Femur (tissue), 1 donor: Measurements from ENCODE around the gene KLC1.

Source experiments
- DNase-seq: peaks from one replicate; pipeline ENCODE4 v3.0.0-alpha.2; 2017

Gene KLC1

DNA sequence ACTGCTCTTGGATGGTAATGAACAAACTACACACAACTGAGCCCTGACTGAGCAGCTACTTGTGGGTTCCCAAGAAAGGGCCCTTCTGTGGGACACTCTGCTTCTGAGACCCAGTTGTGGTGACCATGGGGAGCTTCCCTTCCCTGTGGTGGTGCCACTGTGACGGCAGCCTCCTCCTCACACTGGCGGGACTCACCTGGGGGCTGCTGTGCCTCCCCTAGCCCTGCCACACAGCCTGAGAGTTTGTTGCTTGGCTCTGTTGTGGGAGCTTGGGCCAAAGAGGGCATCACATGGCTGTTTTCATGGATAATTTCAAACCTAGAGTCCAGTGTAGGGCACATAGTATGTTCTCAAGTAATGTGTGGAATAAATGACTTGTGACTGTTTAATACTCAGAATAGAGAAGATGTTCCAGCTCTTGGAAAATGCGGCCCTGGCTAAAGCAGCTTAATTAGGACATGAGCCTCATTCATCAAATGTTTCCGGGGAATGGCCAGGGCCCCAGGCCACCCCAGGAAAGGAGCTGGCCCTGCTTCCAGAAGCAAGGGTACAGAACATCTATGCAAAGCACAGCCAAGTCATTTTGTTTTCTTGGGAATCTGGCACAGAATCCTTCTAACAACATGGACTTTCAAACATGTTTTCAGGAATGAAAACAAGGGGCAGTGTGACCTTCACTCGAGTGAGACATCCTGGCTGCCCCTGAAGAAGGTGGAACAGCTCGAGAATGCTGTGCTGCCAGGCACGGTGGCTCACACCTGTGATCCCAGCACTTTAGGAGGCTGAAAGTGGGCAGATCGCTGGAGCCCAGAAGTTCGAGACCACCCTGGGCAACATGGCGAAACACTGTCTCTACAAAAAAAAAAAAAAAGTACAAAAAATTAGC lies 107.8 kb downstream of the KLC1 start:
- peak; percentile 3 for DNase-seq

DNA sequence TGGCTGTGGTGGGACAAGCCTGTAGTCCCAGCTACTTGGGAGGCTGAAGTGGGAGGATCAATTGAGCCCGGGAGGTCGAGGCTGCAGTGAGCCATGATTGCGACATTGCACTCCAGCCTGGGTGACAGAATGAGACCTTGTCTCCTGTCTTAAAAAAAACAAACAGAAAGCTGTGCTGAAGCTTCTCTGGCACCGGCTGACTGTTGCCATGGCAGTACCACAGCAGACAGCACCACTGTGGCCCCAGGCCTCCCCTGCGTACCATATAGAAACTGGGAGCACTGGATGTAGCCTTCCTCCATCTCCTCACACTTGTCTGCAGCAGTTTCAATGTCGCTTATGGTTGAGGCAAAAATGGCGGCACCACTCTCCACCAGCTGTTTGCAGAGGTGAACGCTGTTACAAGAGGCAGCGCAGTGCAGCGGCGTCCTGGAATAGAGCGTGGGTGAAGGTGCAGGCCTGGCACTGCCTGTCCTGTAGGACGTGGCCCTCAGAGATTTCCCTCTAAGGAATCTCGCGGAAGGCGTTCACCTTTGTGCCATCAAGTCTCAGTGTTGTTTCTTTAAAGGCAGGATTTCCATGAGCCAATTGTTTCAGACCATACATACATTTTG lies 108.5 kb downstream of the KLC1 start:
- peak; percentile 6 for DNase-seq

DNA sequence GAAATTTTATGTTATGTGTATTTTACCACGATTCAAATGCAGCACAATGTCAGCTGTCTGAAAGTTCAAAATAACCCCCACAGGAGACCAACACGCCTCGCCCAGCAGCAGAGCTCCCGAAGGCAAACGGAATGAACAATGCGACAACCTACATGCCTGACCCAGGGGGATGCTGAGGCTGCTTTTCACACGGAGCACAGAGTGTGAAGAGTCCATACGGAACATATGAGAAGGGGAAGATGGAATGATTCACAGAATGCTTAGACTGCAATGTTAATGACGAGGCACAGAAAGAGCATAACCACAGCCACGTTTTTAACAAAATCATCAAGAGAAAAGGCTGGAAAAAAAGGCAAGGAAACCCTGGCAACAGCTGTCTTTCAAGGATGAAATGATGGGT lies 109.2 kb downstream of the KLC1 start:
- DNase-seq = peak; percentile 13

DNA sequence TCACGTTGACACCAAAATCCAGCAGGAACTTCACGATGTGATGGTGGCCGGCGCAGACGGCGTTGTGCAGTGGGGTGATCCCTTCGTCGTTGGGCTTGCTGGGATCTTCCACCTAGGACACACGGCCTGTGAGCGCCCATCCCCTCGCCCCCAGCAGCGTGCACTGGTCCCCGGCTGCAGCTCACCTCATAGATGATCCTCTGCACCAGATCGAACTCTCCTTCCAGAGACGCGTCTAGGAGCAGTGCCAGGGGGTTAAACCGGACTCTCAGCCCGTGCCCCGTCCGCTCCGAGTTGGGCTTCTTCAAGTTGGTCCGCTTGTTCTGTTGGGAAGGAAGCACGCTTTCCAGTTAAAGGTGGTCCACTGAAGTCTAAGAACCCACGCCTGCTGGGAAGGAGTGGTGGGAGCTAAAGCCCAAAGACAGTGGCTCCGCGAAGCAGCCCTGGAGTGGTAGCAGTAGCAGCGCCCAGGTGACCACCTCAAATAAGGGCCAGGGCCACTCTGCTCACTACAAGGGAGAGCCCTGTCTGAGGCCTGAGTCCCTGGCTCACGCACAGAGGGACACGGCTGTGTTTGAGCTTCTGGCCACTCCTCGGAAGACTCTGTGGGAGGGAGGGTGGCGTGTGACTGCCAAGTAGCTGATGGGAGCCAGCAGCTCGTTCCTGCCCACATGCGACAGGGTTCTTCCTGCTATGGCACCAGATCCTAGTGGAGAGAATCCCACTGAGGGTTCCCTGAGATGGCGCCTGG lies 109.9 kb downstream of the KLC1 start:
- peak; percentile 19 for DNase-seq

DNA sequence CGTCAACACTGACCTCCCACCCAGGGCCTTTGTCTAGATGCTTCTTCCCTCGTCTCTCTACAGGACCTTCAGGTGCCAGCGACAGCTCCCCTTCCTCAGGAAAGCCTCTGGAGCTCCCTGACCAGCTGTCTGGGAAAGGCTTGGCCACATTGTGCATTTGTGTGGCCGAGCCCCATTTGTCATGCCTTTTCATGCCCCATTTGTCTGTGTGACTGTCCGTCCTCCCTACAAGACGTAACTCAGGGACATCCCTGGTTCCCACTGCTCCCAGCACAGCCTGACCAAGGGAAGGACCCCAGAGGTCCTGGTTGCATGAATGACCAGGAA lies 110.4 kb downstream of the KLC1 start:
- no peak for DNase-seq

DNA sequence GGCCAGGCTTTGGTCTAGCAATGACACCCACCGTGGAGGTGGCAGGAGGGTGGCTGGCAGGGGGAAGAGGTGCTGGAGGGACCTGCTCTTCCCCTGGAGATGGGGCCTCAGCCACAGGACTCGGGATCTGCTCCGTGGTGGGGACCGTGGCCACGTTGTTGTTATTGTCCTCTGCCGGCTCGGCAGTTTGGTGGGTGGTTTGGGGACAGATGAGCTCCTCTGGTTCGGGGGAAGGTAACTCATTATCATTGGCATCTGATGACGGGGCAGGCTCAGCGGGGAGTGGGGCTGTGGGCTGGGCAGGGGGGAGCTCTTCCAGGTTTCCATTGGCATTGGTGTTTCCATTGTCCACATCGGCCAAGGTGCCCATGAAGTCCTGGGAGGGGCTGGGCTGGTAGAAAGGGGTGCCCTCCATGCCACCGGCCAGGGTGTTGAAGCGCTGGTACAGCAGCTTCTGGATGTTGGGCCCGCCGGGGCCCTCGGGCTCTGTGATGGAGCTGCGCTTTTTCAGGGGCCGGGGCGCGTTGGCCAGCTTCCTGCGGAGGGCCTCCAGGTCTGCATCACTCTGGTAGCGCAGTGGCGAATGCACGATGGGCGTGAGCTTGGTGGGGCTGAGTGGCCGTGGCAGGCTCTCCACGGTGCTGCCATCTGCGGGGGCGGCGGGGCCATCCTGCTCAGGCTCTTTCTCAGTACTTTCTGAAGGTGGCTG lies 110.9 kb downstream of the KLC1 start:
- peak; percentile 15 for DNase-seq

DNA sequence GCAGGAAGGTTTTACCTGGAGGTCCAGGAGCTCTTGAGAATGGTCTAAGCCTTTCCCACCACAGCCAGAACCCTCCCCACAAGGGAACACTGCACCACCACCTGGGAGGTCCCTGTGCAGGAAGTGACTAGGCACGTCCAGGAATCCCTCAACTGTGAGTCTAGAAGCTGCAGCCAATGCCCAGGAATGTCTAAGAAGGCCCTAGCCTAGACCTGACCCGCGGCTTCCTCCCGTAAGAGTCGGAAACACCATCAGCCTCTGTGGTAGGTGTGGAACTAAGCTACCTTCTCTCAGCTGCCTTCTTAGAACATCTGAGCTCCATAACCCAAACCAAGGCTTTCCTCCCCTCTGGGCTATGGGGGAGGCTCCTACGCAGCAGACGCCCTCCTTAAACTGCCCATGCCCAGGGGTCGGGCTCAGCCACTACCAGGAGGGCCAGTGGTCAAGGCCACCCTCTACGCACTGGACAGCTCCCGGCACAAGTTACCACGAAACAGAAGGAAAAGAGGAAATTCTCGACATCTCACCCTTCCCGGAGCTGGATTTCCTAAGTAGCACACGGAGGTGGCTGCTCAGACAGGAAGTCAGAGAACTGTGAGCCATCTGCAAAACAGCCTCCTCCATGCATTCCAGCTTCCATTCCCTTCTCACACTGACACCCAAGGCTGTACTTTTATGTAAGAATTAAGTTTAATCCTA lies 112.1 kb downstream of the KLC1 start:
- no peak for DNase-seq

DNA sequence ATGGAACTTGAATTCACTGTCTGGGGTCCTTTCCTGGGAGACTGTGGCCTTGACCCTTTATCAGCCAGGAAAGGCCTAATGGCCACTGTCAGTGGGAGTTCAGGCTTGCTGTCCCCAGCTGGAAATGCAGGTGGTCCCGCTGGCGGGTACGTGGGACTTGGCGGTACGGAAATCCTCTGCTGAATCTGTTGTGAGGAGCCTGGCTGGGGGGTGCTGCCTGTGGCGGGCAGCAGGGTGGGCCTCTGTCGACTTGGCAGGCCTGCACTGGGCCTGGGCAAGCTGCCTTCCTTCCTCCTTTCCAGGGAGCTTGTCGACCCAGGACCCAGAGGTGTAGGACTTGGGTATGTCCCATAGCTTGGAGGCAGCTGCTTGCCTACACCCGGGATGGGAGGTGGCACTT lies 112.9 kb downstream of the KLC1 start:
- no peak for DNase-seq

DNA sequence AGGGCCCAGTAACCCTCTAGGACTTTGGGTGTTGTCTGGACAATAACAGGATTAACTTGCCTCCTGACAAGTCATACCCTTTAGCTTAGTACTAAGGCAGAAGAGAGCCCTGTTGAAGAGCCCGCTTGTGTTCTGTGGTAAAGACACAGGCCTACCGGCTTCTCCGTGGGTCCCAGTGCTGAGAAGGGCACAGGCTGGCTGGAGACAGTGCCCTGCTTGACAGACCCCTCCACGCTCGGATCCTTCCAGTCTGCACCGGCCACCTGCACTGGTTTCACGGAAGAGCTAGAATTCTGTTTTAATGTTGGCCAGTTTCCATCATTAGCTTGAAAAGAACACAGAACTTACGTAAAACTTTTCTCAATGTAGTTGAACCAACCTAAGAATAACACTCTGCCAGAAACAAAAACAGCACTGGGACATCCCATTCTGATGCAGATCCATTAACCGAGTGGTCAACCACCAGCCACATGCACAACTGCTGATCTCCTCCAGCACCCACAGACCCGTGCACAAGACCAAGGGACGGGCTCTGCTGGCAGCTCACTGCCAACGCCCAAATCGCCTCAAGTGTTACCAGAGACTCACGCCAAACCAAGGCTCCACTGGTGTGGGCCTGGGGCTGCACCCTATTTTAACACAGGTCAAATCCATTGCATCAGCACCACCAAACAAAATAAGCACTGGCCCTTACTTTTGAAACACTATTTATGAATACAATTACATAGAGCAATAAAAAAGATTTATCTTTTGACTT lies 113.7 kb downstream of the KLC1 start:
- DNase-seq = no peak

DNA sequence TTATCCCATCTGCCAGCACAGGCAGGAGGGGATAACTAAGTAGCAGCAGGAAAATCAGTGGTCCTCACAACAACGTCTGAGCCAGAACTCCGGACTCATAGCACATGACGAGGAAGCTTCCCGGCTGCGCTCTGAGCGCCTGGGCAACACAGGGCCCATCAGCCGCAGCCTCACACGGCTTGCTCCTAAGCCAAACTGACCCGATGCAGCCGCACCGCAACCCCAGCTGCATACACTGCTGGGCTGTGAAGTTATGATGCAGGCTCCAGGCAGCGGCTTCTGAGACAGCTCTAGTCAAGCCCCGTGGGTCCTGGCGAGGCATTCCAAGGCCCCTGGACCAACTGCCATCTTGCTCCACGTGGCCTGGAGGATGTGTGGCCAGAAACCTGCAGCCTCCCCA lies 114.7 kb downstream of the KLC1 start:
- DNase-seq = no peak

DNA sequence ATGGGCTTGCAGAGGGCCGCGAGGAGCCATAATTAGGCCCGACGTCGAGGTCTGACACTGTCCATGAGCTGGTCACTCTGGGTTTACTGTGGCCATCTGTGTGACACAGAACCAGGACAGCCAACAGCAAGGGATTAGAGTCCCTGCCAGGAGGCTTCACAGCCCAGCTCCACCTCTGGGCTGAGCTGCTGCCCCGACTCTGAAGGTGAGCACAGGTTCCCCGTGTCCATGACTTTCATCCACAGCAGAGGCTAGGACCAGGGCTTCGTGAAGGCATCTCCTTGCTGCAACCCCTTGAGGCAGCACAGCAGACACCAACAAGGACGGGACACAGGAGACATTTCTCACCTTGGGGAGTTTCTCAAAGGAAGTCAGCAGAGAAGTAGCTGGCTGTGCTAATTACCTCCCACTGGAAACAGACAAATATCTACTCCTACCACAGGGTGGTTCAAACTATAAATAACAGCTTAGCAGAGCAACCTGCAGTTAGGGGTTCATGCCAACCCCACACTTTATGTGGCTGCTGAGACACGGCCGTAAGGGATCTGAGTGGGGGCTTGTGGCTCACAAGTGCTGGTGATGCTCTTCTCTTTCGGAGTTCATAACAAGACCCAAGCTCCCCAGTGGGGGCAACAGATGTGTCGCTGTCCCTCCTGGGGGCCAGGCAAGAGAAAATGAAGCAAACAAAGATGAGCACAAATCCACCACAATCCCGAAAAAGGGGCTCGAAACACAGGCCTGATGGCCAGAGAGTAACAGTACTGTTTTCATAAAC lies 115.8 kb downstream of the KLC1 start:
- DNase-seq = no peak

DNA sequence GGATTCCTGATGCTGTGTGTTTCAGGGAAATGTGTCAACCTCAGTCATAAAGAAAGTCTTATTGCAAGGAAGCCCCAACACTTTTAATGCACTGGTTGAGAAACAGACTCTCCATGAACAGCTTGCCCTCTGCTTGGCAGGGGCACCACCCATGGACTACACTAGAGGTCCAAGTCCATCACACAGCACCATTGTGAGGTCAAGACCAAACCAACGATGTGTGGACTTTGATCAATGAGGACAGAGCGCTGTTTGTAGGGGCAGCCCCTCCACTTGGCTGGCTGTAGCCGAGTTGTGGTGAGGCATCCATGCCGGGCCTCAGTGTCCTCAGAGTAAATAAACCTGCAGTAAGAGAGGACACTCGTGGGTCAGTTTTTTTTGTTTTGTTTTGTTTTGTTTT lies 116.4 kb downstream of the KLC1 start:
- DNase-seq = no peak

DNA sequence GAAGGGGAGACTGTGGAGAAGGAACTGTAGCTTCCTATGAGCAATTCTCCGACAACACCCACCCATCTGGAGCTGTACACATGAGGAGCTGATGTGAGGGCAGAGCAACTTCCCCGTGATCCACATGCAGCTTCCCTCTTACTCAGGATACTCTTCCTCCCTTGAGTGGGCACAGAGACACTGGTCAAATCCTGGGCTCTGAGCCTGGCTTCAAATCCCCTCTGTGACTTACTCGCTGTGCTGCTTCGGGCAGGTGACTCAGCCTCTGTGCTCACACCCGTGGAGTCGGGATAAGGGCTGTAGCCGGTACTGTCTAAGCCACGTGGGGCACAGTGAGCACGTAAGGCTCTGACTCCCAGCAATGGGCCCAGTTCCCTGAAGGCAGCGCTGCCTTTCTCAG lies 117.7 kb downstream of the KLC1 start:
- no peak for DNase-seq

DNA sequence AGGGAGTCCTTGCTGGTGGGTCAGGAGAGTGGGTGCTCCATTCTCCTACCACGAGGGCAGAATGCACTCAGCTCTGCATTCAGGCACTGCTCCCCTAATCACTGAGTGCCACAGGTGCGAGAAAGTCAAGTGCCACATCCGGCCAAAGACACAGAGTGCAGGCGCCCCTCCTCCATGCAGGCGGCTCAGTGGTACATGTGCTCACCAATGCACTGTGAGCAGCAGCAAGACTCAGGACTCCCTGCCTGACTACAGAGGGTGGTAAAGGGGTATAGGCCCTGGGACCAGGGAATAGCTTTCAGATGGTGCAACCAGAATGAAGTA lies 119.5 kb downstream of the KLC1 start:
- no peak for DNase-seq

DNA sequence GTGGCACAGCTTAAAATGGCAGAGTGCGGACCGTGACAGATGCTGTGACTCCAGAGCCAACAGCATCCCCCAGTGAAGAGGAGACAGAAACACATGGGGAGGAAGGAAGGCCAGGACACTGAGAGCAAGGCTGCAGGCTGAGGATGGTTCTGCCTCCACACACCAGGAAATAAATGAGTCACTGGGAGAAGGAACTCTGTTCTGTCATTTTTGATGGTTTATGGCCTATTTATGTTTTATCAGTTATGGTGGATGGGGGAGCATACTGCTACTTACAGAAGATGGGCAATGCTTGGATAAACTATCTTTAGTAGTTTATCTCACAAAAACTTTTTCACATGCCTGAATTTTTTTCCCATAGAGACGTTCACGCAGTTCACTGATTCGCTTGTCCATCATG lies 120.4 kb downstream of the KLC1 start:
- DNase-seq = no peak

DNA sequence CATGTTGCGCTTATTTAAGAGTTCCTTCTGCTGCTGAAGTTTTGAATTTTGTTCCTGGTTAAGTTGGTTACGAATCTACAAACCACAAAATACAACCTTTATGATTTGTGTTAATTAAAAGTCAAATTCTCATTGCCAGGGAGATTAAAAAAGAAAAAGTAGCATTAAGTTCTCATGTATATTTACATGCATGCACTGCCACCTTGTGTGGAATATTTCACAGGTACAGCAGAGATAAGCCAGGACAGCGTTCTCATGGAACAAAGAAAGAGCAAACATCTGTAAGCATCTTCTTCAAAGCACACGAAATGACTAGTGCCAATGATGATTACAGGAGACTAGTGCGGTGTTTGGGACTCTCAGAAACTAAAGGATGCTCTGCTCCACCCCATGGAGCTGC lies 120.8 kb downstream of the KLC1 start:
- DNase-seq = no peak
